ENCODE results near the gene RNF144A. TPM values are rescaled to one million over a fixed set of nuclear protein-coding genes. Genes with fewer than 3 reads are reported as not detected.

The RNF144A gene
- total and polyA plus RNA-seq, 10 of the 15 experiments (the other 5 are each of a cell fraction or from before 2014, with no cell fraction given), result 0.02 to 12.1 (median 0.48) TPM; not detected in 1

DNA sequence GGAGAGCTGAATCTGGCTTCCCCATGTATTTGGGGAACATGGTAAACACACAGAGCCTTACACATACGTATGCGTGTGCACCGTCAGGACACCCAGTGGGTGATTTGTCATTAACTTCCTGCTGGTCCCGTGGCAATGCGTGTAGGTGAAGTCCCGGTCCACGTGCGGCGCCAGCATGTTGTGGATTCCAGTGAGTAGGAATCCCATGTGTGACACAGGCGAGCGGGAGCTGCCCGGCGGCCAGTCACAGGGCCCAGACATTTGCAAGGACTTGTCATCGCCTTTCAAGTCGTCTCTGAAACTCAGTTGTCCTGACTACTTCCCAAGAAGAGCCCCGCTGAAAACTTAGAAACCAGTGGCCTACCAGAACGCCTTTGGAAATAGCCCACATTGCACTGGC, 102.0 kb downstream of the RNF144A start:
- POLR2A ChIA-PET, result interaction anchor here (0.7 kb wide), 1 partner anchor 45 kb away, joined by 3 read pairs; no protein-coding TSS in a partner anchor
- SMC1A ChIA-PET (ENCODE audit: uncharacterized antibody, unreplicated experiment), result interaction anchor here (2.0 kb wide), 1 partner anchor 122 kb away, joined by 6 read pairs; no protein-coding TSS in a partner anchor
- intact Hi-C loops (cut with micrococcal nuclease; ENCODE audit: unreplicated experiment) (no loop called here), in situ Hi-C loops (cut with MboI) (no loop called here)
- FAIRE-seq (no peak), ATAC-seq (no peak), DNase-seq (ENCODE audit: low read depth, low spot score) (no peak)
- CTCF ChIA-PET, result interaction anchor here (2.2 kb wide), 1 partner anchor 122 kb away, joined by 8 read pairs; no protein-coding TSS in a partner anchor
- no peaks in the 10 kb centered on the region for H3K9me3 ChIP-seq (replicated peaks; ENCODE audit: control insufficient read depth, insufficient read depth, low read length)
- no peak overlapping the region for H2AFZ ChIP-seq (ENCODE audit: control insufficient read depth, low read depth, low read length)
- no peaks in the 10 kb centered on the region for H3K4me1 ChIP-seq (ENCODE audit: control insufficient read depth, insufficient read depth, low read length)
- H3K79me2 ChIP-seq (ENCODE audit: control insufficient read depth, insufficient read depth, low read length), result no peaks in the 10 kb centered on the region
- H3K4me2 ChIP-seq (ENCODE audit: control insufficient read depth, insufficient read depth), result no peak overlapping the region
- WGBS (ENCODE audit: insufficient coverage, insufficient replicate concordance, low lambda C conversion rate, missing lambda C conversion rate), result 70% methylated on average over 17 of the region's 17 CpGs
- no TSS peak for BruUV-seq (replicated peaks)
- no peaks in the 10 kb centered on the region for H4K20me1 ChIP-seq (ENCODE audit: control insufficient read depth, insufficient read depth)
- no peaks in the 10 kb centered on the region for H3K27me3 ChIP-seq (replicated peaks in 1 of 2; ENCODE audit: control insufficient read depth in 2 of 2, insufficient read depth in 2 of 2, low read length in 1 of 2)
- no peak overlapping the region for H3K9ac ChIP-seq (ENCODE audit: control insufficient read depth, insufficient read depth, low read length)
- no peak overlapping the region for H3K4me3 ChIP-seq
- H3K36me3 ChIP-seq (ENCODE audit: control insufficient read depth in 2 of 2, insufficient read depth in 2 of 2, low read length in 1 of 2), result no peaks in the 10 kb centered on the region
- RAD21 ChIA-PET (ENCODE audit: unreplicated experiment), result no interaction called here
- no peak for TF ChIP-seq LARP7 (IDR thresholded peaks at IDR 0.05)
- TF ChIP-seq, protein P1, sequence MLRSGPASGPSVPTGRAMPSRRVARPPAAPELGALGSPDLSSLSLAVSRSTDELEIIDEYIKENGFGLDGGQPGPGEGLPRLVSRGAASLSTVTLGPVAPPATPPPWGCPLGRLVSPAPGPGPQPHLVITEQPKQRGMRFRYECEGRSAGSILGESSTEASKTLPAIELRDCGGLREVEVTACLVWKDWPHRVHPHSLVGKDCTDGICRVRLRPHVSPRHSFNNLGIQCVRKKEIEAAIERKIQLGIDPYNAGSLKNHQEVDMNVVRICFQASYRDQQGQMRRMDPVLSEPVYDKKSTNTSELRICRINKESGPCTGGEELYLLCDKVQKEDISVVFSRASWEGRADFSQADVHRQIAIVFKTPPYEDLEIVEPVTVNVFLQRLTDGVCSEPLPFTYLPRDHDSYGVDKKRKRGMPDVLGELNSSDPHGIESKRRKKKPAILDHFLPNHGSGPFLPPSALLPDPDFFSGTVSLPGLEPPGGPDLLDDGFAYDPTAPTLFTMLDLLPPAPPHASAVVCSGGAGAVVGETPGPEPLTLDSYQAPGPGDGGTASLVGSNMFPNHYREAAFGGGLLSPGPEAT (IDR thresholded peaks at IDR 0.05; ENCODE audit: low read depth), result no peak
- no peak for TF ChIP-seq ETV6 (conservative IDR thresholded peaks at IDR 0.05 in 1 of 2, IDR thresholded peaks at IDR 0.05 in 1 of 2; ENCODE audit: borderline replicate concordance in 1 of 2, low read depth in 1 of 2)
- no peak for TF ChIP-seq RUNX3 (IDR thresholded peaks at IDR 0.05; ENCODE audit: low read length)
- TF ChIP-seq KLF5 (IDR thresholded peaks at IDR 0.05; ENCODE audit: partially characterized antibody), result no peak
- no peak for TF ChIP-seq YBX1 (IDR thresholded peaks at IDR 0.05)
- no peak for TF ChIP-seq IRF4 (IDR thresholded peaks at IDR 0.05; ENCODE audit: low read depth, low read length)
- TF ChIP-seq, protein P2, sequence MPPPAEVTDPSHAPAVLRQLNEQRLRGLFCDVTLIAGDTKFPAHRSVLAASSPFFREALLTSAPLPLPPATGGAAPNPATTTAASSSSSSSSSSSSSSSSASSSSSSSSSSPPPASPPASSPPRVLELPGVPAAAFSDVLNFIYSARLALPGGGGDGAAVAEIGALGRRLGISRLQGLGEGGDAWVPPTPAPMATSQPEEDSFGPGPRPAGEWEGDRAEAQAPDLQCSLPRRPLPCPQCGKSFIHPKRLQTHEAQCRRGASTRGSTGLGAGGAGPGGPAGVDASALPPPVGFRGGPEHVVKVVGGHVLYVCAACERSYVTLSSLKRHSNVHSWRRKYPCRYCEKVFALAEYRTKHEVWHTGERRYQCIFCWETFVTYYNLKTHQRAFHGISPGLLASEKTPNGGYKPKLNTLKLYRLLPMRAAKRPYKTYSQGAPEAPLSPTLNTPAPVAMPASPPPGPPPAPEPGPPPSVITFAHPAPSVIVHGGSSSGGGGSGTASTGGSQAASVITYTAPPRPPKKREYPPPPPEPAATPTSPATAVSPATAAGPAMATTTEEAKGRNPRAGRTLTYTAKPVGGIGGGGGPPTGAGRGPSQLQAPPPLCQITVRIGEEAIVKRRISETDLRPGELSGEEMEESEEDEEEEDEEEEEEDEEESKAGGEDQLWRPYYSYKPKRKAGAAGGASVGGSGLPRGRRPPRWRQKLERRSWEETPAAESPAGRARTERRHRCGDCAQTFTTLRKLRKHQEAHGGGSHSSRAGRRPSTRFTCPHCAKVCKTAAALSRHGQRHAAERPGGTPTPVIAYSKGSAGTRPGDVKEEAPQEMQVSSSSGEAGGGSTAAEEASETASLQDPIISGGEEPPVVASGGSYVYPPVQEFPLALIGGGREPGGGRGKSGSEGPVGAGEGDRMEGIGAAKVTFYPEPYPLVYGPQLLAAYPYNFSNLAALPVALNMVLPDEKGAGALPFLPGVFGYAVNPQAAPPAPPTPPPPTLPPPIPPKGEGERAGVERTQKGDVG (CRISPR knock-in tag; IDR thresholded peaks at IDR 0.05), result no peak
- no peak for TF ChIP-seq RB1 (IDR thresholded peaks at IDR 0.05; ENCODE audit: borderline replicate concordance)
- TF ChIP-seq MYB (IDR thresholded peaks at IDR 0.05; ENCODE audit: borderline replicate concordance, low read depth, low read length), result no peak
- no peak for TF ChIP-seq RCOR1 (conservative IDR thresholded peaks at IDR 0.05; ENCODE audit: low read depth, low read length)
- TF ChIP-seq NBN (IDR thresholded peaks at IDR 0.05), result no peak
- no peak for TF ChIP-seq NFXL1 (IDR thresholded peaks at IDR 0.05; ENCODE audit: borderline replicate concordance)
- no peak for TF ChIP-seq DPF2 (IDR thresholded peaks at IDR 0.05)
- TF ChIP-seq PML (IDR thresholded peaks at IDR 0.05; ENCODE audit: low read length), result no peak
- no peak overlapping the region for H3K27ac ChIP-seq (ENCODE audit: control insufficient read depth, insufficient read depth)
